Gastroesophageal sphincter (tissue), 2 donors: ENCODE measurements around the gene TSTD1.

Experiments used
- EP300 ChIP-seq: sonication (generic); formaldehyde crosslinking; IDR thresholded peaks from one replicate; pipeline ENCODE4 v1.6.1; 2017; ENCODE audit warnings: antibody characterized with exemption, mild to moderate bottlenecking
- POLR2A ChIP-seq, 2 donors: fragments of 450-650 bp; IDR thresholded peaks; one replicate each; pipeline ENCODE4 v1.6.1; 2017; ENCODE audit warnings: antibody characterized with exemption in 2 of 2, mild to moderate bottlenecking in 2 of 2, moderate library complexity in 1 of 2
- POLR2AphosphoS5 ChIP-seq: sonication (generic); formaldehyde crosslinking; IDR thresholded peaks from one replicate; pipeline ENCODE4 v1.6.1; 2017; ENCODE audit warnings: antibody characterized with exemption

- TF ChIP-seq POLR2AphosphoS5 (no peak), EP300 (no peak), POLR2A (IDR thresholded peaks at IDR 0.05) (no peak)
Observed at GRCh38 chr1:161054232-161054631, 15.5 kb upstream of the TSTD1 start.
